K562 (cell line): ENCODE measurements around the gene HECW1. TPM values are rescaled to one million over a fixed set of nuclear protein-coding genes. Genes with fewer than 3 reads are reported as not detected.

ENCODE experiments used
- ARNT ChIP-seq, 2 experiments: fragments of 450-650 bp; IDR thresholded peaks; 2 replicates each; pipeline ENCODE4 v1.6.1; 2016; ENCODE audit warnings: mild to moderate bottlenecking in 1 of 2
- FOXM1 ChIP-seq, 2 experiments: fragments of 450-650 bp in 1 of 2; sonication (generic) in 1 of 2; formaldehyde crosslinking in 1 of 2; IDR thresholded peaks; 2 replicates each; pipeline versions ENCODE4 v1.6.1 to v1.9.0; 2017 to 2022; ENCODE audit warnings: low read depth in 2 of 2, mild to moderate bottlenecking in 2 of 2, missing genetic modification reagents in 1 of 2, moderate library complexity in 1 of 2
- GABPA ChIP-seq: fragments of 200-800 bp; sonication (Bioruptor generic); conservative IDR thresholded peaks from 2 replicates; pipeline ENCODE4 v1.6.1; 2016; ENCODE audit warnings: low read depth, missing genetic modification characterization, missing compliant biosample characterization
- GTF2A2 ChIP-seq: IDR thresholded peaks from 2 replicates; pipeline ENCODE4 v1.6.1; 2016; ENCODE audit warnings: mild to moderate bottlenecking, missing genetic modification characterization, missing compliant biosample characterization
- LEF1 ChIP-seq: fragments of 450-650 bp; IDR thresholded peaks from 2 replicates; pipeline ENCODE4 v1.6.1; 2016; ENCODE audit warnings: mild to moderate bottlenecking
- NR2C2 ChIP-seq, 2 experiments: fragments of 200-800 bp in 1 of 2; sonication (Bioruptor generic) in 1 of 2; sonication (generic) in 1 of 2; formaldehyde crosslinking in 1 of 2; IDR thresholded peaks; 2 replicates each; pipeline versions ENCODE4 v1.6.1 to v1.8.0; 2016 to 2022; ENCODE audit warnings: mild to moderate bottlenecking in 1 of 2, missing compliant biosample characterization in 1 of 2, missing genetic modification characterization in 1 of 2, missing genetic modification reagents in 1 of 2
- OTX1 ChIP-seq: fragments of 450-650 bp; formaldehyde crosslinking; IDR thresholded peaks from 2 replicates; pipeline ENCODE4 v1.4.0; 2022; ENCODE audit warnings: mild to moderate bottlenecking
- PKNOX1 ChIP-seq: fragments of 450-650 bp; IDR thresholded peaks from 2 replicates; pipeline ENCODE4 v1.6.1; 2016
- POLR2G ChIP-seq: fragments of 200-400 bp; formaldehyde crosslinking; IDR thresholded peaks from 2 replicates; pipeline ENCODE4 v1.6.1; 2017; ENCODE audit warnings: low read depth, mild to moderate bottlenecking, antibody characterized with exemption, low read length, moderate library complexity
- POLR3G ChIP-seq: IDR thresholded peaks from 2 replicates; pipeline ENCODE4 v1.6.1; 2011; ENCODE audit not compliant: insufficient read length, insufficient replicate concordance; ENCODE audit errors: extremely low read depth
- SMARCE1 ChIP-seq: fragments of 450-650 bp; IDR thresholded peaks from 2 replicates; pipeline ENCODE4 v1.7.1; 2016; ENCODE audit warnings: mild to moderate bottlenecking
- TRIM24 ChIP-seq, 2 experiments: fragments of 450-650 bp; IDR thresholded peaks; 2 replicates each; pipeline ENCODE4 v1.6.1; 2016
- ZBTB34 ChIP-seq: fragments of 250-450 bp; sonication (Bioruptor Pico); IDR thresholded peaks from 2 replicates; pipeline ENCODE4 v1.8.0; 2021; ENCODE audit warnings: mild to moderate bottlenecking, moderate library complexity
- ZBTB40 ChIP-seq, 2 experiments: fragments of 450-650 bp in 1 of 2; sonication (generic) in 1 of 2; formaldehyde crosslinking in 1 of 2; IDR thresholded peaks; 2 replicates each; pipeline versions ENCODE4 v1.7.1 to v1.9.0; 2016 to 2022; ENCODE audit warnings: inconsistent platforms in 1 of 2, mild to moderate bottlenecking in 1 of 2, missing genetic modification reagents in 1 of 2
- ZNF311 ChIP-seq: fragments of 250-450 bp; sonication (Bioruptor Pico); IDR thresholded peaks from 2 replicates; pipeline ENCODE4 v1.4.0; 2020; ENCODE audit warnings: mild to moderate bottlenecking, moderate library complexity
- polyA plus RNA-seq, 8 experiments: library from polyadenylated mRNA; depleted of rRNA in 4 of 8; stranded (reverse) in 5 of 8; unstranded in 3 of 8; fragments of >200 nt; fragmentation: Nextera tagmentation in 2 of 8; fragmentation: Illumina TruSeq in 1 of 8; extraction: Ambion mirVana in 2 of 8; extraction: Trizol in 1 of 8; gene quantifications; 2 replicates each; pipeline versions ENCODE4 v1.2.1 to v1.2.3, GENCODE V29; 2011 to 2014; ENCODE audit warnings: inconsistent platforms in 1 of 8, missing spikeins in 1 of 8
- total RNA-seq, 7 experiments: library from RNA; depleted of rRNA in 6 of 7; stranded (reverse); fragments of >200 nt in 6 of 7; fragmentation: Illumina TruSeq in 2 of 7; extraction: Trizol in 2 of 7; gene quantifications; 2 replicates each; pipeline versions ENCODE4 v1.2.1 to v1.2.3, GENCODE V29; 2011 to 2021; ENCODE audit warnings: low replicate concordance in 1 of 7

The HECW1 gene
- total and polyA plus RNA-seq, 9 of the 15 experiments (the other 6 are each of a cell fraction or from before 2014, with no cell fraction given): 0.07 to 0.31 (median 0.13) TPM; not detected in 4

- TF ChIP-seq ZBTB40 (IDR thresholded peaks at IDR 0.05): 0 out of 2 replicates have a peak, but pooled peaks have one; percentile 21
- TF ChIP-seq ZBTB40 (CRISPR knock-in tag; IDR thresholded peaks at IDR 0.05): no peak
- peak in 1 of 2 experiments; percentile 65; a peak in 1 of 4 replicates for TF ChIP-seq ARNT (IDR thresholded peaks at IDR 0.05)
- TF ChIP-seq SMARCE1: peak; percentile 75; the same call in 1 of the 2 replicates
- peak; percentile 60 for TF ChIP-seq PKNOX1
- no peak for TF ChIP-seq GABPA (tag)
- no peak for TF ChIP-seq GTF2A2
- TF ChIP-seq POLR2G: no peak
- no peak for TF ChIP-seq POLR3G
- TF ChIP-seq ZNF311 (CRISPR knock-in tag): no peak
- TF ChIP-seq TRIM24 (IDR thresholded peaks at IDR 0.05): peak in 1 of 2 experiments; percentile 83; a peak in 2 of 4 replicates
- TF ChIP-seq NR2C2 (CRISPR knock-in tag; IDR thresholded peaks at IDR 0.05): no peak
- peak; percentile 56; the same call in 1 of the 2 replicates for TF ChIP-seq NR2C2 (tag; IDR thresholded peaks at IDR 0.05)
- 0 out of 2 replicates have a peak, but pooled peaks have one; percentile 11 for TF ChIP-seq FOXM1 (IDR thresholded peaks at IDR 0.05; ENCODE audit: low read depth)
- TF ChIP-seq FOXM1 (CRISPR knock-in tag; IDR thresholded peaks at IDR 0.05; ENCODE audit: low read depth): no peak
- no peak for TF ChIP-seq ZBTB34
- peak; percentile 64; the same call in 1 of the 2 replicates for TF ChIP-seq LEF1
- no peak for TF ChIP-seq OTX1
These were observed 7.5 kb upstream of the HECW1 start (continued) for GRCh38 chr7:43104874-43105520.
